Ishikawa (cell line): ENCODE data around the gene EBNA1BP2.

Source experiments
- CEBPB ChIP-seq: IDR thresholded peaks from 2 replicates; pipeline ENCODE4 v1.6.1; 2012
- CREB1 ChIP-seq: IDR thresholded peaks from 2 replicates; pipeline ENCODE4 v1.6.1; 2012; ENCODE audit warnings: low read depth
- EGR1 ChIP-seq: IDR thresholded peaks from 2 replicates; pipeline ENCODE4 v1.6.1; 2012
- FOXM1 ChIP-seq: IDR thresholded peaks from 2 replicates; pipeline ENCODE4 v1.6.1; 2012; ENCODE audit warnings: low read depth, borderline replicate concordance
- MAX ChIP-seq: IDR thresholded peaks from 2 replicates; pipeline ENCODE4 v1.6.1; 2012
- TAF1 ChIP-seq: IDR thresholded peaks from 2 replicates; pipeline ENCODE4 v1.6.1; 2012; ENCODE audit warnings: low read depth, mild to moderate bottlenecking
- TCF12 ChIP-seq: IDR thresholded peaks from 2 replicates; pipeline ENCODE4 v1.6.1; 2012; ENCODE audit warnings: low read depth

DNA sequence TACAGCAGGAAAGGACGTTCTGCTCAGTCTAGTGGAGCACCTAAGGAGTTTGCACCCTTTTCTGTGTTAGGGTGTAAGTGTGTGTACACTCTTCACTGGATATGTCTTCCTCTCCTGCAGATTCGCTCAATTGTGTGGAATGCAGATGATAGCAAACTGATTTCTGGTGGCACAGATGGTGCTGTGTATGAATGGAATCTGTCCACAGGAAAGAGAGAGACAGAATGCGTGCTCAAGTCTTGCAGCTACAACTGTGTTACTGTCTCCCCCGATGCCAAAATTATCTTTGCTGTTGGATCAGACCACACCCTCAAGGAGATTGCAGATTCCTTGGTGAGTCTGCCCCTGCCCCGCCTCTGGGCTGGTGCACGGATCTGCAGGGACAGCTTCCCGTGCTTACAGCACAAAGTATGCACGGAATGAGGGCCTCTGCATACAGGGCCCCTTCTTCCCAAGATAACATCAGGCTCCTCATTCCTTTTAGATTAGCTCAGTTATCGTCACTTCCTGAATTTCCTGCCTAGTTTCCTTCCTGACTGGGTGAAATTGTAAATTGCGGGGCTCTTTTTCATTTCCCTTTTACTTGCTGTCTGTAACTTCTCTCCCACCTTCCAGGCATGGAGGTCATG lies 34.6 kb upstream of the EBNA1BP2 start:
- TF ChIP-seq TCF12 (peak; percentile 79; the same call in 1 of the 2 replicates), EGR1 (no peak), TAF1 (no peak), CEBPB (no peak), MAX (no peak; the same call in 1 of the 2 replicates), FOXM1 (peak; percentile 60; the same call in 1 of the 2 replicates), CREB1 (no peak)
